GM19468 (cell line): Measurements from ENCODE around the gene HIVEP1.
"Not testable (repeated sequence)": the region's sequence is repeated elsewhere in the genome, so short reads cannot be mapped to it uniquely, and the experiment has no call there.

Experiments
- ATAC-seq: cut with Tn5 transposase; IDR thresholded peaks from one replicate; pipeline ENCODE4 v1.9.1; 2021; ENCODE audit warnings: mild to moderate bottlenecking, moderate library complexity, moderate number of reproducible peaks; ENCODE audit not compliant: unreplicated experiment; ENCODE audit errors: extremely low read depth

Gene HIVEP1

DNA sequence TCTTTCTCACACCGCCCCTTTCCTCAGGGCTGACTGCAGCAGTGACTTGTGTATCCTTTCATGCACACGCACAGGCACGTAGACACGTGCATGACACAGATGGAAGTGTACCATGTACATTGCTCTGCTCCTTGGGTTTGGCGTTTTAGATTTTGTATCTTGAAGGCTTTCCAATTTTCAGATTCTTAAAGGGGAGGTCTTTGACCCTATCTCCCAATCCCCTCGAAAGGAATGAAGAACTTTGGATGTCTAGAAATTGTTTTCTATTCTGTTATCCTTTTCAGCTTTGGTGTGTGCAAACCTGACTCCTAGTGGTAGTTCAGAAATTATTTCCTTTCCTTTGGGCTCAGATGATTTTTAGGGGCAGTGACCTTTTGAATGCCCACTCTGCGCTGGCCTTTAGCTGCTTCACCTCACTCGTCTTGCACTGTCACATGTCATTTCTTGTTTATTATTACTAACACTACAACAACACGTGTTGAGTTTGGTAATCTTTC is 63.0 kb downstream of the HIVEP1 start:
- no peak for ATAC-seq

DNA sequence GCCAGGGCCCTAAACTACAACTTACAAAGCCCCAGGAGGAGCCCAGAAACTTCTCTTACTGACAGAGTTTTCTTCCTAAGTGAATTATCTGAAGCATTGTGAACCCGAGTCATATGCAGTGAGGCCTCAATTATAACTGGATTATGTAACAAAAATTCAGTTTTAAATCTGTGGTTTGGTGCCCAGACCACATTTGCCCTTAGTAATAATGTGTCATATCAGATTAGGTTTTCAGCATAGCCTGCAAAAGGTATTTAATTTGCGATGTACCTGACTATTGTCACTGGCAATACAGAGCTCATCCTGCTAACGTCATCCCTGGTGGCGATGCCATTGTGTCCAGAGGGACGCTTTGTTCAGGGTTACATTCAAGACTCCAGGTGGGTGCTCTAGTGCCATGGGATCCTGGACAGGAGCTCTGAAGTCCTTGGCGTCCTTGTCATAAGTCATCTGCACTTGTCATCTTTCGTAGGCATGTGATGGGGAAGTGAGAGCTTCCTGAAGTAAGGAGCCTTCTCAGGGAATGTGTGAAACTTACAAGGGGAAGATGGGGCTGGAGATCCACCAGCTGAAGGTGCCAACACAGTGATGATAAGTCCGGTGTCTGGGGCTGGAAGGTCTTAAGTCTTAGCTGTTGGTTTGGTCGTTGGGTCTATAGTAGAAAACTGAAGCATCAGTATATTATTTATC is 65.1 kb downstream of the HIVEP1 start:
- ATAC-seq, result no peak

DNA sequence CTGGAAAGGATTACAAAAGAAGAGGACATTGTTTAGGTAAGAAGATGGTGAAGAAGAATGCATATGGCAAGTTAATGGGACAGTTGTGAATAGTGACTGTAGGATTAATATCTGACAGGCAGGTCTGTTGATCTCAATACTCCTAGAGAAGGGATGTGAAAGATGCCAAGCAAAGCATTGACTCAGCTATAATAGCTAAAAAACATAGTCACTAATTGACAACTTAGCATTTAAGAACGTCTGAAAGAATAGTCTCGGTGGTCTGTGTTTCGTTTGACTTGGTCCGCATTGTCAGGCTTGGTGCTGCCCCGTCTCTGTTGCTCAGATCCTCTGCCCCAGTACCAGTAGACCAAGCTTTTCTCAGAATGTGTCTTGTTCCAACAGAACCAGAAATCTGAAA is 65.9 kb downstream of the HIVEP1 start:
- no peak for ATAC-seq

DNA sequence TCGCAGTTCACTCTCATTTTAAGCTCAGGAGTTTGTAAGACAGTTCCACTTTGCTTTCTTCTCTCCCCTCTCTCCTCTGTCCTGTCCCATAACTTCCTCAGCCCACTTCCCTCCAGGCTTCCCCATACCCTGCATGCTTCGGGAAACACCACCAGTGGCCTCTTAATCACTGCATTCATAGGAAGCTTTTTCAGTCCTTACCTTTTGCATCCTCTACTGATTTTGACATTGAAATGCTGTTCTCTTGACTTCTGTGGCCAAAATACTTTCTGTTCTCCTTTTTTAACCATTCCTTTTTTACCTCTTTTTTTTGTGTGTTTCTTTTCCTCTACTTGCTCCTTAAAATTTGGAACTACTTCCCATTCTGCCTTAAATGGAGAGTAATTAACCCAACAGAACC is 69.7 kb downstream of the HIVEP1 start:
- ATAC-seq, result no peak

DNA sequence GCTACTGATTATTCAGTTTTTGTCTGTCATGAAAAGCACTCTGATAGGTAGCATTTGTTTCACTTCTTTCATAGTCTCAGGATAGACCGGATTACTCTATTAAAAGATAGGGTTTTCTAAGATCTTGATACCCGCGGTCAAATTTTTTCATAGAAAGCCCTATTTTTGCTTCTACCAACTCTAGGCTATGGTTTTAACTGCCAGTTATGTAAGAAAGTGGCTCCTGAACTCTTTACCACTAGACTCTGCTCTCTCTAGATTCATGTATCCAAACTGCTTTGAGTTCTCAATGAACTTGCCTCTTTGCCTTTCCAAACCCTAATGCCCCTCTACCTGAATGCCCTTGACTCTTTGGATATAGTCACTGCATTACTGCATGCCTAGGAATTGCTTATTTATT is 70.3 kb downstream of the HIVEP1 start:
- ATAC-seq, result no peak

DNA sequence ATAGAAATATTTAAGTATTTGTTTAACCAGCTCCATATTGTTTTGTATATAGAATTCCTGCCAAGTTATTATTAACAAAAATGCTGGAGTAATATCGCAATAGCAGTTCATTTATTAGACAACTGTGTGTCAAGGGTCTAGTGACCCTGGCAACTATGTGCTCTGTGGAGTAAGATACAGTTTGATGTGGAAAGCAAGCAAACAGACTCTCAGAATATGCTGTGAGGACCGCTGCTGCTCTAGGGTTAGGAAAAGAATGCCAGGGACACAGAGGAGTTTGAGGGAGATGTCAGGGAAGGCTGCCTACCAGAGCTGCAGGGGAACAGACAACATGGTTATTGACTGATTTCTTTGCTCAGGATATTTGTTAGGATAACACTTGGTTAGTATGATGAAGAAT is 71.2 kb downstream of the HIVEP1 start:
- no peak for ATAC-seq

DNA sequence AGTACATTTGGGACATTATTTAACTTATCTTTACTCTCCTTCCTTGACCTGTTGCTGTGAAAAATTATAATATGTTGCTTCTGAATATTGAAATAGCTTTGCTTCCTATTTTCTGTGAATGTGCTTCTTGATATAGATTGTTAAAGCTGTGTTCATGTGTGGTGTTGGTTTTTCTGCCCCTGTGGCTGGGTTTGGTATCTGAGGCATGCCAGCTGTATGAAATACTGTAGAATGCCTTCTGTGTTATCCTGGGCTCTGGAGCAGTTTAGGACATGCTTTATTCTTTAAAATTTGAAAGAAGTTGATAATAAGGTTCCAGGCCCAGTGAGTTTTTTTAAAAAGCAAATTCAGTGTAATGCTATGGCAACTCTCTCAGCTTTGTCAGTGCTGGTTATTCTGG is 71.7 kb downstream of the HIVEP1 start:
- no peak for ATAC-seq

DNA sequence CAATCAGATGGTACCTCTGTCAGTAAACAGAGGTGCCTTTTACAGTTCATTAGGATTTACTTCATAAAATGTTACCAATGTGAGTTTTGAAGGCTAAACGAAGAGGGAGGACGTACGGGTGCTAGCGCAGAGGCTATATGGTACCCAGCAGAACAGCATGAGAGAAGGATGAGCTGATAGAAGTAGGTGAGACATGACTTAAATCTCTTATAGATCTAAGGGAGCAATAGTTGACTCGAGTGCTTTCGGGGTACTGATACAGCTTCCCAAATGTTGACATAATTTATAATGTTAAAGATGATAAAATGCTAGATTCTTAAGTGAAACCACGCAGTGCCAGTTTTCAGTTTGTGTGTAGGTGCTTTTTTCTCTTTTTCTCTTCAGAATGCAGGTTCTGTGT is 72.6 kb downstream of the HIVEP1 start:
- ATAC-seq, result no peak

DNA sequence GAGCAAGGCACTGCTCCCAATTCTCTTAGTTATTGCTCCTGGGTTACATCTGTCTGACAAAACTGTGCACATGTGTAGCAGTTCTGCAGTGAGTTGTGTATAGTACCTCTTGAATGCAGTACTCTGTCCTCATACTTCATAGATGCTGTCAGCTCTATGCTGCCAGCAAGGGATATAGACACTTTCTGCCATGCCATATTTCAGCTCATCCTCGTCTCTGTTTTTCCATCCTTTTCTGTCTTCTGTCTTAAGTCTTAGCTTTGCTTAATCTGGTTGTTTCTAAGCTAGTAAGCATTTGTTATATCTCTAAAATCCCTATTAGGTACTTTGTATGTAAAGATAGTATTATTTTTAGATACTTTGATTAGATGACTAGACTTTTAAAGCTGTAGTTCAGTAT is 76.4 kb downstream of the HIVEP1 start:
- no peak for ATAC-seq

DNA sequence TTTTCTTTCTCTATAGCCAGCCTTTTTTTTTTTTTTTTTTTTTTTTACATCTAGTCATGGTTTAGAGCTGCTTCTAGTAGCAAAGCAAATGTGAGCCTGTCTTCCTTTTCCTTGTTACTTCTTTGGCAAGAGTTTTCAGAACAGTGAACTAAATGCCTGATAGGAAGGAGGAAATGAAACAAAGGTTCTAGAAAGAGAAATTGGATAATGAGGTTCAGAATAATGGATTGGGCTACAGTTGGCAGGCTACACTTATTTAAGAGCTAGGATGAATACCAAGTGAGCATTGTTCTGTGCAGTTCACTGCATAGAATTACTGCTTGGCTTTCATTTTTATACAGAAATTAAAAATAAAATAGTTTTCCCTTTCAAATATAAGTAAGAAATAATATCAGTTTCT is 78.6 kb downstream of the HIVEP1 start:
- ATAC-seq, result no peak

DNA sequence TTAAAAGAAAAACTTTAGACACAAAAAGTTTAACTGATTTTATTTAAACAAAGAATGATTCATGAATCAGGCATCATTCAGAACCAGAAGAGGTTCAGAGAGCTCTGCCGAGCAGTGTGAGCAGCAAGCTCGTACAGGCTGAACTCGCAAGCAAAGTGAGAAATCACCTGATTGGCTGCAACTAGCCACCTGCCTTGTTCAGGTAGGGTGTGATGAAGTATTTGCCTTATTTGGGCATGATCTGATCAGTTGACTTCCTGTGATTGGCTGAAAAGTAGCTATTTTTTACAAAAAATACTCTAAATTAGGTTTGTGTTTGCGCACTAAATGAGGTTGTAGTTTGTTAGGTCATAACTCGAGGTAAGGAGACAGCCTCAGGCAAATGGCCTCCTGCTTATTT is 80.7 kb downstream of the HIVEP1 start:
- ATAC-seq, result no peak

DNA sequence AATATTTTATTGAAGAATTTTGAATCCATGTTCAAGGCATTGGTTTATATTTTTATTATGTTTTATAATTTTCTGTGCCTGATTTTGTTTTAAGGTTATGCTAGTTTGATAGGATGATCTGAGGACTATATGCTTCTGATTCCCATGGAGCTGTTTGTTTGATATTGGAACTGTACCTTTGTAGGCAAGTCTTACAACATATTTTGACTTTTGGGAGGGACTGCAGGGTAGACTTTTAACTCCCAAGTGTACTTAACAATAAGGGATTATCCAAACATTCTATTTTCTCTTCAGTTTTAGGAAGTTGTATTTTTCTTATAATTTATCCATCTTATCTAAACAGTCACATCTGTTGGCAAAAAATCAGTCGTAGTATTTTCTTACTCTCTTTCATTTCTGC is 82.6 kb downstream of the HIVEP1 start:
- ATAC-seq, result no peak

DNA sequence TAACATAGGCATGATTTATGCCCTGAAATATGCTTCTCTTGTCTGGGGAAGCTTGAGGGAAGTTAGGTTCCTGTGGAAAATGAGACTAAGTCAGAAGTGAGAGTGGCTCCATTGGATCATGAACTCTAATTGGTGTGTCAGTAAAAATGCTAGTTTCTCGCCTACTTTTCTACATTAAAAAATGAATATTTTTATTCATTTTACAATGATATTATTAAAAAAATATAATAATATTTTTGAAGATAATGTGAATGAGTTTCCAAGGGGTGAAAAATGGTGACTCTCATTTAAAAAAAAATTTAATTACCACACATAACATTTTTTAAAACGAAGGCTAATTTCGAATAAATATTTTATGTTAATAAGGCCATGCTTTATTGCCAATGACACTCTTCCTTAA is 84.2 kb downstream of the HIVEP1 start:
- no peak for ATAC-seq

DNA sequence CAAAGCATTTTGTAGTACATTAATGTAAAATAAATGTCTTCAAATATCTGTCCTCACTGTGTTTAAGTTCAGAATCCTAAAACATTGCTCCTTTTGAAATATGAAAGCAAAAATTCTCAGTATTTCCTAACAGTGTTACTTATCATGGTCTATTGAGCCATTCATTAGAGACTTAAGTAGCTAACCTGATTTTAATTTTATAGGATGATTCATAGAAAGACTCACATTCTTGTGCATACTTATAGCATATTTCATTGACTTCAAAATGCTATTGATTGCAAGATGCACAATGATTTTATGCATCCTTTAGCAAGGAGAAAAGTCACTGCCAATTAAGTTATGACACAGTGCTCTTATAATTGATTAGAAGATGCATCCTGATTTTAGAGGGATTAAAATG is 85.7 kb downstream of the HIVEP1 start:
- ATAC-seq, result no peak

DNA sequence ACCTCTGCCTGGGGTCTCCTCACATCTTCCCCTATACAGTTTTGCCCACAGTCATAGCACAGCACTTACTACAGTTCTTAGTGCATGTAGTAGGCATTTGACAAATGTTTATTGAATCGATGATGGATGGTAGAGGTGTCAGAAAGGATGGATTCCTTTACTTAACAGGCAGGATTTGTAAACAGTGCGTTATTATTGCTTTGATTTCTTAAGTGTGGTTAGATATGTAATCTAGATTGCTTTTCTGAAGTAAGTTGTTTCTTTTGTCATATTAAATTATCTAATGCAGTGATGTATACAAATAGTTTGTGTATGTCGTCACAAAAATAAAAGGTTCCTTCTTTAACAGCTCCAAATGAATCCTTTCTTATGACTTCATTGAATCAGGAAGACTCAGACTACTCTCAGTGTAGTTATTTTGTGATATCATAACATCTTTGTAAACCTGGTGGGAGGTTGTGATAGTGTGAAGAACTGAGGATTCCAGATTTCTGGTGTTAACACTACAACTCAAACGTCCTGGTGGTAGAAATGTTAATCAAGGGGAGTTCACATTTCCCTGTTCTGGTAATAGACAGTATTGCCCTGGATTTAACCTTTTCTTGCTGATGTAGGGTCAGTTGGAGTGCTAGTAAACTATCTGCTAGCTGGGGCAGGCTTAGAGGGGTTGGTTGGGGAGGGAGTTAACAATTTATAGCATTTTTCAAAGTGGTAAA is 87.7 kb downstream of the HIVEP1 start:
- no peak for ATAC-seq

DNA sequence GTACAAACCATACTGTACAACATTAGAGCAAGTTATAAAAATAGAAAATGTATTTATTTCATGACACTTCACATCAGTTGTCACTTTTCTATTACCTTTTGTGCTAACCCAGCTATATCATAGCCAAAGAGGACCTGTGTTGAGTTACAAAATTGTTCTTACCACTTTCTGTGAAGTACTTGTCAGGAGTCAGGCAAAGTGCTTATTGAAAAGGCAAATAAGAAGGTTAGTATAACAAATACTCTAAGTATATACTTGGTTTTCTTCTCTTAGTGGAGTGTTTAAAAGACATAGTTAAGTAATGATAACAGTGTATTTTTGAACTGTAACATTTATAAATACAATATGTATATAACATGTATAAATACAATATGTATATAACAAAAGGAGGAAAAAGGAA is 88.9 kb downstream of the HIVEP1 start:
- no peak for ATAC-seq

DNA sequence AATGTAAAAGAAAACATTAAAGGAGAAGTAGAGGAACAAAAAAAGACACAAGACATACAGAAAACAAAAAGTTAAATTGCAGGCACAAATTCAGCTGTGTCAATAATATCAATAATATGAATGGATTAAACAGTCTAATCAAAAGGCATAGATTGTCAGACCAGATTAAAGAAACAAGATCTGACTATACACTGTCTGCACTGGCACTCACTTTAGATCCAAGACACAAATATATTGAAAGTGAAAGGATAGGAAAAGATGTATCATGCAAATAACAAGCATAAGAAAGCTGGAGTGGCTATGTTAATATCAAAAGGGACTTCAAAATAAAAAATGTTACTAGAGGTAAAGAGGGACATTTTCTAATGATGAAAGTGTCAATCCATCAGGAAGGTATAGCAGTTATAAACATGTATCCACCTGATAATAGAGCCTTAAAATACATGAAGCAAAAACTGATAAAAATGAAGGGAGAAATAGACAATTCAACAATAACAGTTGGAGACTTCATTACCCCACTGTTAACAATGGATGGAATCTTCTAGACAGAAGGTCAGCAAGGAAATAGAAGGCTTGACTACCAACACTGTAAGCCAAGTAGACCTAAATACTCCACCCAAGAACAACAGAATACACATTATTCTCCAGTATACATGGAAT is 89.7 kb downstream of the HIVEP1 start:
- ATAC-seq, result no peak

DNA sequence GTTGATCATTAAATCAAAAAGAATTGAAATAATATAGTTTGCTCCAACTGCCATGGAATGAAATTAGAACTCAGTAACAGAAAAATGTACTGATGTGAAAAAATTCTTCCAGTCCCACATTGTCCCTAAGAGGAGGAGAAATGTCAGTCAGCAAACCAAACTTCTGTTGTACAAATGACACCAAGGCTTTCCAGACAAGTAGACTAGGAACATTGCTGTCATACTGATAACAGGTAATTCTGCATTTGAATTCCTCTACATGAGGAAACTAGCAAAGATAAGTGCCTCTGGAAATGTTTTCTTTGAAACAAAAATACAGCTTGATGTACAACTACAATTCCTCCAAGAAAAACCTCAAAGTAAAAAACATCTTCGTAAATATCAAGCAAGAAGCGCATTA is 90.2 kb downstream of the HIVEP1 start:
- no peak for ATAC-seq

DNA sequence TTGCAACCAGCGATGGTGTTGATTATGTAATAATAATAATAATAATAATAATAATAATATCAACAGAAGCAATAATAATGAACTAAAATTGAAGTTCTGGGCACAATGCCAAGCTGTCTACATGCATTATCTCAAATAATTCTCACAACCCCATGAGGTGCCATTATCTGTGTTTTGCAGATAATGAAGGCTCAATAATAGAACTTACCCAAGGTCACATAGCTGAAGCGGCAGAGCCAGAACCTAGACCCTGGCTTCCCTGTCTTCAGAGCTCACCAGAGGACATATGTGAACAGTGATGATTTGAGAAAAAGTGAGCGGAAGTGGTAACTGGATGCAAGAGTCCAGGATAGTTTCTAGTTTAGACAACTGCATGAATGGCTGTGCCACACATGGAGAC is 91.0 kb downstream of the HIVEP1 start:
- ATAC-seq, result no peak

DNA sequence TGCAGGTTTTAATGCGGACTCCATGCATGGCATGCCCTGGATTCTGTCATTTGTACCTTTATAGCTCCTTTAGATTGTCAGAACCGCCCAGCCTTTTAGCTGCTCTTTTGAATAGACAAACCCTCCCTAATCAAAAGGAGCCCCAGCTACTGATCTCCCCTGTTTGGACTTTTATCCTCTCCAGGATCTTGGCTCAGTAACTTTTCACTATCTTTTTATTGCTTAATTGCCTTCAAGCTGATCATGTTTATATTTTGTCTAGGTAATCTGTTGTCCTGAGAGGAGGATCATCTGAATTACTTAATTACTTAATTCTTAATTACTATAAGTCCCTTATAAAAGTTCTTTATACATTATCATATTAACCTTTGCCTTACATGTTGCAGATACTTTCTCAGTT is 93.2 kb downstream of the HIVEP1 start:
- no peak for ATAC-seq

DNA sequence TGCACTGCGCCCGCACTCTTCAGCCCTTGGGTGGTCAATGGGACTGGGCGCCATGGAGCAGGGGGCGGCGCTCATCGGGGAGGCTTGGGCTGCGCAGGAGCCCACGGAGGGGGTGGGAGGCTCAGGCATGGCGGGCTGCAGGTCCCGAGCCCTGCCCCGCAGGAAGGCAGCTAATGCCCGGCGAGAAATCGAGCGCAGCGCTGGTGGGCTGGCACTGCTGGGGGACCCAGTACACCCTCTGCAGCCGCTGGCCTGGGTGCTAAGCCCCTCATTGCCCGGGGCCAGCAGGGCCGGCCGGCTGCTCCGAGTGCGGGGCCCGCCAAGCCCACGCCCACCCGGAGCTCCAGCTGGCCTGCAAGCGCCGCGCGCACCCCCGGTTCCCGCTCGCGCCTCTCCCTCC is 96.3 kb downstream of the HIVEP1 start:
- ATAC-seq, result not testable (repeated sequence)
